ENCODE data around the gene RERGL. TPM values are rescaled to one million over a fixed set of nuclear protein-coding genes. Genes with fewer than 3 reads are reported as not detected.

The RERGL gene
- total RNA-seq, 2 donors from 2014 or later, result 3.0 to 3.1 TPM

Other genes starting within 250 kb of the RERGL start
- 1 to 10 TPM; 1.4 to 2.1 TPM for gene PIK3C2G, start 171.3 kb upstream of the RERGL start, total RNA-seq

All from prostate gland (tissue), 2 donors.